Retinal pigment epithelial cell (primary cell): Measurements from ENCODE around the gene PTPRD.
"Not testable (repeated sequence)": the region's sequence is repeated elsewhere in the genome, so short reads cannot be mapped to it uniquely, and the experiment has no call there.

Experiments
- DNase-seq: peaks from one replicate; pipeline ENCODE4 v3.0.0-alpha.2; 2010; ENCODE audit warnings: low read depth
- H3K4me3 ChIP-seq: 2 replicates; pipeline ENCODE4 v1.5.1; 2011; ENCODE audit warnings: mild to moderate bottlenecking, low read length, control low read depth, moderate library complexity
- TF ChIP-seq, protein P1 (sequence below): conservative IDR thresholded peaks from 2 replicates; pipeline ENCODE4 v1.5.1; 2011; ENCODE audit warnings: low read depth, low read length, control low read depth, inconsistent platforms

The PTPRD gene

DNA sequence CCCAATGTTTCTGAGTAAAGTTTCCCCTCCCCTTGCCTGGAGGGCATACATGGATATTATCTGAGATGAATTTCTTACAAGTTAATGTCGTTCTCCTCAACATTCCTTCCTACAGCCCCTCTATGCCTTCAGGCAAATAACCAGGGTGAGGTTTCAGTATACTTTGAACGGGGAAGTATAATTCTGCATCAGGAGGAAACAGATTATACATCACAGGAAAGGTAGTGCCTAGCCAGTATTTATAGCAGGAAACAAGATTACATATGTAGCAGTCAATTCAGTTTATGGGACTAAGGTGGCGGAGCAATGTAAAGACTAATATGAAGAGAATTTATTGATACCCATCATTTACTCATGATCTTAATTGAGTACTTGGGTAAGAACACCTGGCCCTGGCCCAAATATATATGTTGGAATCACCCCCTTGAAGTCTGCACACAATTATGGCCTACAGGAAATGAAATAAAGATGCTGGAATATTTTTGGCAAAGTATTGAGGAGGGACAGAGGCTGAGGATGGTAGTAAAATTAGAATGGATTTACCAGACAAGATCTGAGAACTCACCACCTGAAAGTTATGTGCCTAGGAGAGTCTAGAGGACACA is 661.1 kb downstream of the PTPRD start:
- TF ChIP-seq, protein P1, sequence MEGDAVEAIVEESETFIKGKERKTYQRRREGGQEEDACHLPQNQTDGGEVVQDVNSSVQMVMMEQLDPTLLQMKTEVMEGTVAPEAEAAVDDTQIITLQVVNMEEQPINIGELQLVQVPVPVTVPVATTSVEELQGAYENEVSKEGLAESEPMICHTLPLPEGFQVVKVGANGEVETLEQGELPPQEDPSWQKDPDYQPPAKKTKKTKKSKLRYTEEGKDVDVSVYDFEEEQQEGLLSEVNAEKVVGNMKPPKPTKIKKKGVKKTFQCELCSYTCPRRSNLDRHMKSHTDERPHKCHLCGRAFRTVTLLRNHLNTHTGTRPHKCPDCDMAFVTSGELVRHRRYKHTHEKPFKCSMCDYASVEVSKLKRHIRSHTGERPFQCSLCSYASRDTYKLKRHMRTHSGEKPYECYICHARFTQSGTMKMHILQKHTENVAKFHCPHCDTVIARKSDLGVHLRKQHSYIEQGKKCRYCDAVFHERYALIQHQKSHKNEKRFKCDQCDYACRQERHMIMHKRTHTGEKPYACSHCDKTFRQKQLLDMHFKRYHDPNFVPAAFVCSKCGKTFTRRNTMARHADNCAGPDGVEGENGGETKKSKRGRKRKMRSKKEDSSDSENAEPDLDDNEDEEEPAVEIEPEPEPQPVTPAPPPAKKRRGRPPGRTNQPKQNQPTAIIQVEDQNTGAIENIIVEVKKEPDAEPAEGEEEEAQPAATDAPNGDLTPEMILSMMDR: no peak
- no peak overlapping the region for H3K4me3 ChIP-seq
- DNase-seq: no peak

DNA sequence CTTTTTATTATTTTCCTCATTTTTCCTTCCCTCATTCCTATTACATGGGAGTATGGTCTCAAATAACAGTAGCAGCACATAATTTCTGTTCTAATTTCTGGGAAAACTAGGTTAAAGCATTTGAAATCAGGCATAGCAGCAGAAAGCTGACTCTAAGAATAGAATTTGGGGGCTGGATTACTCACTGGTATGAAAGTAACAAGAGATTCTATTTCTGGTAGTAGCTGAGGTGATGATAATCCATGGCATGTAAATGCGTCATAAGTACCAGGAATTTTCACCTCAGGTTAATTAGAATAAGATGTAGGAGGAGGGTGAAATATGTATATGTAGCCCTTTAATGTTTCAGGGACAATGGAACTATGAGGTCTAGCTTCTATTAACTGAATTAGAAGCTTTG is 662.0 kb downstream of the PTPRD start:
- peak; percentile 97 for DNase-seq
- TF ChIP-seq, protein P1: no peak
- no peak overlapping the region for H3K4me3 ChIP-seq

DNA sequence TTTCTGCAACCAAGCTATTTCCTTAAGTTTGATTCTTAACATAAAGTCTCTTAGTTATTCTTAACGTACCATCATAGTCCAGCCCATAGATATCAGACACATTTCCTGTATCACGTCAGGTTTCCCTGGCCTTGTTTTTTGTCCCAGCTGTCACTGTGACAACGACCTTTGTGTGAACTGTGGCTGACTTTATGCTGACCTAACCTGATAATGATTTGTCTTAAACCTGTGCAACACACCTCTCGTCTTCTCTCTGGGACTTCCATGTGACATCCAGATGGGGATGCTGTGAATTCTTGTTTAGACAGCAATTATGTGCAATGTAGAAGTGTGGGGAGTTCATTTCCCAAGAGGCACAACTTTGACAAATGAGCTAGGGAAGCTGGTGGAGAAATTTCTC is 662.8 kb downstream of the PTPRD start:
- TF ChIP-seq, protein P1: no peak
- peak; percentile 24 for DNase-seq
- no peak overlapping the region for H3K4me3 ChIP-seq

DNA sequence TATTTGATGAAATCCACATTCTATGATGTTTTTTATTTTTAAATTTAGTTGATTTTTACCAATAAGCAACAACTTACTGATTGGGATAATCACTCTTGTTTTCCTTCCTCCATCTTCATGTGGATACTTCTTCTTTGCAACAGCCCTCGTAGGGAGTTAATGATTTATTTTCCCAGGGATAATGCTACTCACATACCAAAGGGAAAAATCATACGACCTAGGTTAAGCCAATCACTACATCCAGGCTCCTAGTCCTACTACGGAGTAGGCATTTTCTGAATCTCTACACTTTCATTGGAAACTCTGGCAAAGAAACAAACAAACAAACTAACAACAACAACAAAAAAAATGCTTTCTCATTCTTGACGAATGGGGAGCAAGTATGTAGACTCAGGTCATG is 663.4 kb downstream of the PTPRD start:
- TF ChIP-seq, protein P1: no peak
- no peak overlapping the region for H3K4me3 ChIP-seq
- no peak for DNase-seq

DNA sequence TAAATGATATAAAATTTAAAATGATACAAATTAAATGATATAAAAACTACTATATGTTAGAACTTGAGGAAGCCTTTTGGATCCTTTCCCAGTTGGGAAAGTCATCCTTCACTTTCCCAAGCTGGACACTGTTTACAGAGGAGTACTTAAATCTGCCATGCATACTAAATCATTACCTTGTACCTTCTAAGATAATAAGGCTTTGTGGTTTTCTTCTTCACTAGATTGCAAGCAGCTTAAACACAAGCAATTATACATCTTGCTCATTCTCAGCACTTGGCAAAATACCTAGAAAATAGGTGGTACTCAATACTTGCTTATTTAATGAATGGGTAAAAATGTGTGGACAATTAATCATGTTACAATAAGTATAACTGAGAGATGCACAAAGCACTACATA is 666.8 kb downstream of the PTPRD start:
- no peak overlapping the region for H3K4me3 ChIP-seq
- DNase-seq: no peak
- TF ChIP-seq, protein P1: no peak

DNA sequence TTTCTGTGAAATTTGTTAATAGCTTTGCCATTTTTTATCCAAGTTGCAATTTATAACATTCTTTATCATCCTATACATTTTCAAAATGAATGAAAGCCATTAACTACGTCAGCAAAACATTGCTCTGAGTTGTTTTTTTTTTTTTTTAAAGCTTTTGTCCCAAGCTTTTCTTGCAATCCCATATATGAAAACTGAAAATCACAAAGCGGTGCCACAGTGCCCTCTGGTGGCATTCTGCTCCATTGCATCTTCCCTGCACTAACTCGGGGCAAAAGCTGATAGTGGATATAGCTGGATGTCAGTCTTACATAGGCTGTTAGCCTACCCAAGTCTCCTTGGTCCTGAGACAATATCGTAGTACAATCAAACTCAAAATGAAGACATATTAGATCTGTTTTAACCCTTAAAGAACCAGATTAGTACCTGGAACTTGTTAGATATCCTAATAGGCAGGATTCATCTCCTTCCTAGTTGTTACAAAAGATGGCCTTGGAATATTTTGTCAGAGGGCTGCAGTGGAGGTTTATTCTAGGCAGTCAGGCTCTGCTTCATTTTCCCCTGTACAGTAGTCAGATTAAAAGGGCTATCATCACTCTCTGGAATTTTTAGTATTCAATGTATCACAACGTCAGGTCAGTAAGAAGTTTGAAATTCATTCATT is 669.9 kb downstream of the PTPRD start:
- no peak overlapping the region for H3K4me3 ChIP-seq
- TF ChIP-seq, protein P1: peak; percentile 97
- DNase-seq: no peak

DNA sequence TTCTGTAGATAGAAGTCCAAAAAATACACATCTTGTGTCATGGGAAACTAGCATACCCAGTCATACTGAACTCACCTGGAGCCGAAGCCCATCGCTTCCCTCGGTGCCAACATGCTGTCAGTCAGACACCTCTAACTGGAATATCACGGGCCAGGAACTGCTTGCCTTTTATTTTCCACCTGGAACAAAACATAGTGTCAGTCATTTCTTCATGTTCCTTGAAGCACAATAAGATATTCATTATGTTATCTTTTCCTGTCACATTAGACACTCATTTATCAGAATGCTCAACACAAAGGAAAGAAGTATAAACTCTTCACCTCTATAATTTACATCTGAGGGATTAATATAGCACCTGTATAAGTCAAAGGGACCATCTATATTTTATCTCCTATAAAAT is 674.4 kb downstream of the PTPRD start:
- TF ChIP-seq, protein P1: no peak
- DNase-seq: no peak
- H3K4me3 ChIP-seq: no peak overlapping the region

DNA sequence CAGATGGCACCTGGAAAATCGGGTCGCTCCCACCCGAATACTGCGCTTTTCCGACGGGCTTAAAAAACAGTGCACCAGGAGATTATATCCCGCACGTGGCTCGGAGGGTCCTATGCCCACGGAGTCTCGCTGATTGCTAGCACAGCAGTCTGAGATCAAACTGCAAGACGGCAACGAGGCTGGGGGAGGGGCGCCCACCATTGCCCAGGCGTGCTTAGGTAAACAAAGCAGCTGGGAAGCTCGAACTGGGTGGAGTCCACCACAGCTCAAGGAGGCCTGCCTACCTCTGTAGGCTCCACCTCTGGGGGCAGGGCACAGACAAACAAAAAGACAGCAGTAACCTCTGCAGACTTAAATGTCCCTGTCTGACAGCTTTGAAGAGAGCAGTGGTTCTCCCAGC is 681.3 kb downstream of the PTPRD start:
- DNase-seq, H3K4me3 ChIP-seq: not testable (repeated sequence)
